Keratinocyte (primary cell): ENCODE results near the gene UBE2D2. TPM values are rescaled to one million over a fixed set of nuclear protein-coding genes. Genes with fewer than 3 reads are reported as not detected.

ENCODE experiments used
- DNase-seq: peaks from one replicate; pipeline ENCODE4 v3.0.0-alpha.2; 2011; ENCODE audit warnings: low read depth, missing footprints, low spot score
- FAIRE-seq: peaks from 2 replicates; lab custom pipeline; 2011; peaks lifted over from hg19 to GRCh38; lab: Jason Lieb, UNC
- H2AFZ ChIP-seq: 2 replicates; pipeline ENCODE4 v1.6.0; 2012; ENCODE audit warnings: low read length, control low read depth, inconsistent platforms; ENCODE audit not compliant: control insufficient read depth
- H3K27ac ChIP-seq: 2 replicates; pipeline ENCODE4 v1.5.1; 2011; ENCODE audit warnings: low read length; ENCODE audit not compliant: control insufficient read depth, insufficient read depth
- H3K27me3 ChIP-seq: 3 replicates; pipeline ENCODE4 v1.6.0; 2011; ENCODE audit warnings: low read length; ENCODE audit not compliant: control insufficient read depth, insufficient read depth; ENCODE audit errors: extremely low read depth
- H3K36me3 ChIP-seq, 2 experiments: 2 replicates in 1 of 2; 3 replicates in 1 of 2; pipeline ENCODE4 v1.5.1; 2011; ENCODE audit warnings: low read length in 2 of 2, mild to moderate bottlenecking in 1 of 2; ENCODE audit not compliant: control insufficient read depth in 2 of 2, insufficient read depth in 2 of 2; ENCODE audit errors: extremely low read depth in 1 of 2
- H3K4me1 ChIP-seq: 3 replicates; pipeline ENCODE4 v1.5.1; 2011; ENCODE audit warnings: low read length; ENCODE audit not compliant: control insufficient read depth, insufficient read depth; ENCODE audit errors: extremely low read depth
- H3K4me2 ChIP-seq: 3 replicates; pipeline ENCODE4 v1.6.0; 2011; ENCODE audit warnings: low read depth, low read length; ENCODE audit not compliant: control insufficient read depth, insufficient read depth; ENCODE audit errors: extremely low read depth
- H3K4me3 ChIP-seq, 3 experiments: fragments of 200-600 bp in 1 of 3; sonication (generic) in 1 of 3; 2 replicates in 2 of 3; 3 replicates in 1 of 3; pipeline ENCODE4 v1.5.1; 2011 to 2016; ENCODE audit warnings: low read length in 3 of 3, mild to moderate bottlenecking in 3 of 3, control low read depth in 2 of 3, inconsistent platforms in 1 of 3, low read depth in 1 of 3, mixed read lengths in 1 of 3, mixed run types in 1 of 3, moderate library complexity in 1 of 3; ENCODE audit not compliant: control insufficient read depth in 2 of 3, insufficient read depth in 2 of 3; ENCODE audit errors: extremely low read depth in 1 of 3
- H3K79me2 ChIP-seq: 2 replicates; pipeline ENCODE4 v1.6.0; 2012; ENCODE audit warnings: low read length; ENCODE audit not compliant: control insufficient read depth, insufficient read depth
- H3K9ac ChIP-seq: 3 replicates; pipeline ENCODE4 v1.6.0; 2011; ENCODE audit warnings: low read length; ENCODE audit not compliant: control insufficient read depth, insufficient read depth; ENCODE audit errors: extremely low read depth
- H3K9me1 ChIP-seq: 3 replicates; pipeline ENCODE4 v1.6.0; 2011; ENCODE audit warnings: low read length; ENCODE audit not compliant: control insufficient read depth, insufficient read depth; ENCODE audit errors: extremely low read depth
- H3K9me3 ChIP-seq: 2 replicates; pipeline ENCODE4 v1.5.1; 2012; ENCODE audit warnings: low read depth, low read length; ENCODE audit not compliant: control insufficient read depth
- H4K20me1 ChIP-seq: 3 replicates; pipeline ENCODE4 v1.6.0; 2011; ENCODE audit warnings: low read length; ENCODE audit not compliant: control insufficient read depth, insufficient read depth; ENCODE audit errors: extremely low read depth
- EZH2 ChIP-seq: IDR thresholded peaks from one replicate; pipeline ENCODE4 v1.6.1; 2012; ENCODE audit warnings: inconsistent platforms, mild to moderate bottlenecking, low read length, moderate library complexity
- dilution Hi-C: fragments of 300-500 bp; cut with MboI; formaldehyde crosslinking; loops from one replicate; pipeline ENCODE4 v1.7.0; 2020; ENCODE audit warnings: low sequenced_read_pairs; ENCODE audit not compliant: extremely low pct_ligation_motif_present
- polyA plus RNA-seq, 5 experiments: library from polyadenylated mRNA; depleted of rRNA in 3 of 5; stranded (reverse) in 3 of 5; stranded (forward) in 1 of 5; unstranded in 1 of 5; fragments of >200 nt; gene quantifications; 1 replicate in 1 of 5; 2 replicates in 3 of 5; 3 replicates in 1 of 5; pipeline versions ENCODE4 v1.2.1 to v1.2.3, GENCODE V29; 2011 to 2012; ENCODE audit warnings: missing spikeins in 2 of 5, low read depth in 1 of 5, low replicate concordance in 1 of 5
- TF ChIP-seq, protein P1 (sequence below), 3 experiments: IDR thresholded peaks in 1 of 3; conservative IDR thresholded peaks in 1 of 3; optimal IDR thresholded peaks in 1 of 3; 2 replicates in 2 of 3; 3 replicates in 1 of 3; pipeline versions ENCODE3 to v1.5.1; 2011; ENCODE audit warnings: low read length in 3 of 3, mild to moderate bottlenecking in 3 of 3, moderate library complexity in 2 of 3, control low read depth in 1 of 3, inconsistent platforms in 1 of 3; ENCODE audit not compliant: insufficient read depth in 2 of 3; ENCODE audit errors: extremely low read depth in 1 of 3

Gene UBE2D2
- polyA plus RNA-seq, 1 donor (not counting 4 experiments of a cell fraction or from before 2014, with no cell fraction given), result 127 TPM

GRCh38 chr5:139658928-139659667 is 98.0 kb downstream of the UBE2D2 start:
- H3K4me3 ChIP-seq, result no peak overlapping the region
- no peak for TF ChIP-seq EZH2
- TF ChIP-seq, protein P1, sequence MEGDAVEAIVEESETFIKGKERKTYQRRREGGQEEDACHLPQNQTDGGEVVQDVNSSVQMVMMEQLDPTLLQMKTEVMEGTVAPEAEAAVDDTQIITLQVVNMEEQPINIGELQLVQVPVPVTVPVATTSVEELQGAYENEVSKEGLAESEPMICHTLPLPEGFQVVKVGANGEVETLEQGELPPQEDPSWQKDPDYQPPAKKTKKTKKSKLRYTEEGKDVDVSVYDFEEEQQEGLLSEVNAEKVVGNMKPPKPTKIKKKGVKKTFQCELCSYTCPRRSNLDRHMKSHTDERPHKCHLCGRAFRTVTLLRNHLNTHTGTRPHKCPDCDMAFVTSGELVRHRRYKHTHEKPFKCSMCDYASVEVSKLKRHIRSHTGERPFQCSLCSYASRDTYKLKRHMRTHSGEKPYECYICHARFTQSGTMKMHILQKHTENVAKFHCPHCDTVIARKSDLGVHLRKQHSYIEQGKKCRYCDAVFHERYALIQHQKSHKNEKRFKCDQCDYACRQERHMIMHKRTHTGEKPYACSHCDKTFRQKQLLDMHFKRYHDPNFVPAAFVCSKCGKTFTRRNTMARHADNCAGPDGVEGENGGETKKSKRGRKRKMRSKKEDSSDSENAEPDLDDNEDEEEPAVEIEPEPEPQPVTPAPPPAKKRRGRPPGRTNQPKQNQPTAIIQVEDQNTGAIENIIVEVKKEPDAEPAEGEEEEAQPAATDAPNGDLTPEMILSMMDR (optimal IDR thresholded peaks at IDR 0.05 in 1 of 3, IDR thresholded peaks at IDR 0.05 in 1 of 3, conservative IDR thresholded peaks at IDR 0.05 in 1 of 3; ENCODE audit: extremely low read depth in 1 of 3, insufficient read depth in 2 of 3, low read length in 3 of 3), result no peak
- DNase-seq (no peak), FAIRE-seq (no peak)
- dilution Hi-C loops, result no loop called here
- H3K4me1 ChIP-seq, result peaks cover 17% of the 10 kb centered on the region
- H3K27ac ChIP-seq, result no peak overlapping the region
- H3K9me3 ChIP-seq, result no peaks in the 10 kb centered on the region
- no peak overlapping the region for H2AFZ ChIP-seq
- no peaks in the 10 kb centered on the region for H3K79me2 ChIP-seq
- no peaks in the 10 kb centered on the region for H4K20me1 ChIP-seq
- H3K27me3 ChIP-seq, result no peaks in the 10 kb centered on the region
- H3K36me3 ChIP-seq, result no peaks in the 10 kb centered on the region
- H3K4me2 ChIP-seq, result no peak overlapping the region
- no peak overlapping the region for H3K9ac ChIP-seq
- H3K9me1 ChIP-seq, result no peaks in the 10 kb centered on the region

DNA sequence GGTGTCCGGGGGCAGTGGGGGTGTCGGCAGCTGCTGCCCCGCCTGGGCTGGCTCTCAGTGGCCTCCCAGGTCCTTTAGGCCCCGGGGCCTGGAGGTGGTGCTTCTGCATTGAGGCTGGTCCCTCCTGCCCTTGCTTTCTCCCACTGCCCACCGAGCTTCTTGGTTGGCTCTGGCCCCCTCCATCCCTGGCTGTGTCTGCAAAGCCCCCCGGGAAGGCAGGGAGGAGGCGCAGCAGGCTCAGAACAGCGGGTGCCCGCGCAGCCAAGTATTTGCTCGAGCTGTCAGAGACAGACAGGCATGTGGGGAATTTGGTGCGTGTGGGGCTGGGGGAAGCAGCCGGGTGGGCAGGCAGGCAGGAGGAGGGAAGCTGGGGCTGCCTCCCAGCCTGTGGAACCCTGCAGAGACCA is 98.6 kb downstream of the UBE2D2 start:
- dilution Hi-C loops, result no loop called here
- Histone ChIP-seq H3K27me3 (no peaks in the 10 kb centered on the region), H4K20me1 (no peaks in the 10 kb centered on the region), H2AFZ (peak overlapping the region; percentile 73), H3K9ac (peak overlapping the region; percentile 50), H3K36me3 (no peaks in the 10 kb centered on the region), H3K4me1 (peaks cover 17% of the 10 kb centered on the region), H3K9me1 (no peaks in the 10 kb centered on the region), H3K79me2 (no peaks in the 10 kb centered on the region), H3K4me2 (no peak overlapping the region), H3K4me3 (no peak overlapping the region), H3K9me3 (no peaks in the 10 kb centered on the region), H3K27ac (peak overlapping the region; percentile 70)
- TF ChIP-seq, protein P1 (optimal IDR thresholded peaks at IDR 0.05 in 1 of 3, IDR thresholded peaks at IDR 0.05 in 1 of 3, conservative IDR thresholded peaks at IDR 0.05 in 1 of 3; ENCODE audit: extremely low read depth in 1 of 3, insufficient read depth in 2 of 3, low read length in 3 of 3), result no peak
- no peak for TF ChIP-seq EZH2
- FAIRE-seq (no peak), DNase-seq (no peak)
